Gastroesophageal sphincter (tissue), 4 donors: Measurements from ENCODE around the gene CASK. TPM values are rescaled to one million over a fixed set of nuclear protein-coding genes. Genes with fewer than 3 reads are reported as not detected.

ENCODE experiments used
- ATAC-seq: fragments of 150-250 bp; one replicate; pipeline ENCODE4 v1.9.1; 2016; ENCODE audit warnings: mild to moderate bottlenecking, moderate library complexity
- H3K27ac ChIP-seq, 4 donors: fragments of 200-600 bp; sonication (generic) in 3 of 4; 1 replicate in 3 of 4; 2 replicates in 1 of 4; pipeline ENCODE4 v1.5.1; 2016 to 2019
- H3K27me3 ChIP-seq: fragments of 200-600 bp; sonication (generic); one replicate; pipeline ENCODE4 v1.5.1; 2019
- H3K36me3 ChIP-seq, 2 donors: fragments of 200-600 bp; sonication (generic); one replicate each; pipeline ENCODE4 v1.5.1; 2019; ENCODE audit warnings: control low read depth in 1 of 2
- H3K4me1 ChIP-seq, 3 donors: fragments of 200-600 bp; sonication (generic); 1 replicate in 2 of 3; 2 replicates in 1 of 3; pipeline ENCODE4 v1.5.1; 2016 to 2019; ENCODE audit warnings: control low read depth in 2 of 3
- H3K4me3 ChIP-seq, 2 donors: fragments of 200-600 bp; sonication (generic); one replicate each; pipeline ENCODE4 v1.5.1; 2019; ENCODE audit warnings: mild to moderate bottlenecking in 1 of 2, moderate library complexity in 1 of 2
- H3K9me3 ChIP-seq, 3 donors: fragments of 200-600 bp; sonication (generic); one replicate each; pipeline ENCODE4 v1.5.1; 2017 to 2019; ENCODE audit warnings: control low read depth in 2 of 3
- CTCF ChIP-seq, 4 experiments: fragments of 200-600 bp in 2 of 4; fragments of 450-650 bp in 2 of 4; sonication (generic) in 1 of 4; IDR thresholded peaks; one replicate each; pipeline ENCODE4 v1.5.1; 2017 to 2019; ENCODE audit warnings: antibody characterized with exemption in 4 of 4, mild to moderate bottlenecking in 2 of 4, moderate library complexity in 2 of 4
- EP300 ChIP-seq: sonication (generic); formaldehyde crosslinking; IDR thresholded peaks from one replicate; pipeline ENCODE4 v1.6.1; 2017; ENCODE audit warnings: antibody characterized with exemption, mild to moderate bottlenecking
- POLR2A ChIP-seq, 2 donors: fragments of 450-650 bp; IDR thresholded peaks; one replicate each; pipeline ENCODE4 v1.6.1; 2017; ENCODE audit warnings: antibody characterized with exemption in 2 of 2, mild to moderate bottlenecking in 2 of 2, moderate library complexity in 1 of 2
- POLR2AphosphoS5 ChIP-seq: sonication (generic); formaldehyde crosslinking; IDR thresholded peaks from one replicate; pipeline ENCODE4 v1.6.1; 2017; ENCODE audit warnings: antibody characterized with exemption
- WGBS, 2 donors: methylation state at CpG; one replicate each; pipeline ENCODE4 v1.1.5; 2018; ENCODE audit warnings: low coverage in 1 of 2; 5-methylcytosine and 5-hydroxymethylcytosine counted together
- total RNA-seq, 4 donors: library from RNA; depleted of rRNA; stranded (reverse); fragments of >200 nt; gene quantifications; one replicate each; pipeline ENCODE4 v1.1.0, GENCODE V29; 2016

Gene CASK
- total RNA-seq, 4 donors from 2014 or later, result 22.6 to 55.0 (median 30.5) TPM

DNA sequence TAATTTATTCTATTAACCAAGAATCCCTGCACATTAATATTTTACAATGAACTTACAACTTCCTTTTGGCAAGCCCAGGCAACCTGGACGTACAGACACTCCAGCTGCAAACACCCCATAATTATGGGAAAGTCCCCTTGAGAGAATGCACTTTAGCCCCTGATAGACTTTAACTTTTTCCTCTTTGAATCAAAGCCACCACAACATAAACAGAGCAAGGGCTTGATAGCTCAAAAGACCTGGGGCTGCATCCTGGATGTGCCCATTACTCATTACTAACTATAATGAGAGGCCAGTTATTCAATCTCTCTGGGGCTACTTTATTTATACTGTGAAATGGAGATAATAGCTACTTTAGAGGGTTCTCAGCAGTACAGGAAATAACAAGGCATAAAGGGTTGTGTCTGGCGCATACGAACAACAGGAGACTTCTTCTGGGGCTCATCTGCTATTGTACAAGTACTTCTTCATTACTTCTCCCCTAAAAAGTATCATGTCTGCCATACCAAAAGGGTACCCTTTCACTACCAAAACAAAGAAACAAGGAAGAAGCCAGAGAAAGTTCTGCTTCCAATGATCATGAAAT, 54.9 kb downstream of the CASK start:
- no peaks in the 10 kb centered on the region for H3K36me3 ChIP-seq
- WGBS, 2 donors, result 50% methylated on average over 1 of the region's 3 CpGs; no CpG with 5 or more reads in 1 of the 2 donors
- H3K4me1 ChIP-seq, result no peaks in the 10 kb centered on the region
- H3K27me3 ChIP-seq, result no peaks in the 10 kb centered on the region
- H3K4me3 ChIP-seq, result no peak overlapping the region
- TF ChIP-seq POLR2AphosphoS5, result no peak
- TF ChIP-seq EP300, result no peak
- TF ChIP-seq CTCF (IDR thresholded peaks at IDR 0.05), result no peak
- no peak for TF ChIP-seq POLR2A (IDR thresholded peaks at IDR 0.05)
- no peak overlapping the region for H3K27ac ChIP-seq
- ATAC-seq, result no peak
- H3K9me3 ChIP-seq, result no peaks in the 10 kb centered on the region

- WGBS, 2 donors, result 64% methylated on average over 2 of the region's 2 CpGs; no CpG with 5 or more reads in 1 of the 2 donors
- H3K4me1 ChIP-seq, result no peaks in the 10 kb centered on the region
- H3K36me3 ChIP-seq, result no peaks in the 10 kb centered on the region
- H3K9me3 ChIP-seq, result no peaks in the 10 kb centered on the region
- H3K27ac ChIP-seq, result no peak overlapping the region
- ATAC-seq, result no peak
- no peaks in the 10 kb centered on the region for H3K27me3 ChIP-seq
- no peak overlapping the region for H3K4me3 ChIP-seq
- TF ChIP-seq POLR2AphosphoS5 (no peak), POLR2A (IDR thresholded peaks at IDR 0.05) (no peak), EP300 (no peak), CTCF (IDR thresholded peaks at IDR 0.05) (no peak)
Measured at GRCh38 chrX:41863343-41864203, 59.8 kb downstream of the CASK start.

DNA sequence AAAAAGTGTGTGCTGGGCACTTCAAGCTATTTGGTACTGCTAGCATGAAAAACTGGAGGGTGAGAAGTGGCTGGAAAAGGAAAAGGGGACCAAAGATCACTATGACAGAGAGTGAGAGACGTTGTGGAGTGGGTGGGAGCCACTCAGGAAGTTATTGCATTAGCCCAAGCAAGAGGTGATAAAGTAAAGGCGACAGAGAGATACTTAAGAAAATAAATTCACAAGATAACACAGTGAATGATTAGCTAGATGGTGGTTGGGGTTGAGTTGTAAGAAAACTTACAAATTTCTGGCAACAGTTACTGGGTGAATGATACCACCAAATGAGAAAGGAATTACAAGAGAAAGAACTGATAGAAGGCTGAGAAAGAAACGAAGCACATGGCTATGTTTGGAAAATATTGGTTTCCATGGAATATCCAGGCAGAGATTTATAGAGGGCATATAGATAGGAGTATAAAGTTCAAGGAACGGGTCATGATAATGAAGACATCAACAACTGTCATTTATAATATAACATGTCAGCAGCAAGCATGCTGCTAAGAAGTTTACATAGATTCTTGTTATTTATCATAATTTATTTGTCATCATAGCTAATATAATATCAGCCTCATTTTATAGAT, 60.7 kb downstream of the CASK start:
- 63 to 68% methylated on average over 4 of the region's 4 CpGs for WGBS, 2 donors
- TF ChIP-seq EP300 (no peak), POLR2A (IDR thresholded peaks at IDR 0.05) (no peak), POLR2AphosphoS5 (no peak), CTCF (IDR thresholded peaks at IDR 0.05) (no peak)
- Histone ChIP-seq H3K4me3 (no peak overlapping the region), H3K36me3 (no peaks in the 10 kb centered on the region), H3K4me1 (no peaks in the 10 kb centered on the region), H3K9me3 (no peaks in the 10 kb centered on the region), H3K27me3 (no peaks in the 10 kb centered on the region), H3K27ac (no peak overlapping the region)
- no peak for ATAC-seq

- TF ChIP-seq EP300 (no peak), POLR2AphosphoS5 (no peak), POLR2A (IDR thresholded peaks at IDR 0.05) (no peak), CTCF (IDR thresholded peaks at IDR 0.05) (no peak)
- Histone ChIP-seq H3K27me3 (no peaks in the 10 kb centered on the region), H3K4me1 (no peaks in the 10 kb centered on the region), H3K27ac (no peak overlapping the region), H3K9me3 (no peaks in the 10 kb centered on the region), H3K4me3 (no peak overlapping the region), H3K36me3 (no peaks in the 10 kb centered on the region)
- no peak for ATAC-seq
- 79 to 100% methylated on average over 1 of the region's 4 CpGs for WGBS, 2 donors
Measured at GRCh38 chrX:41858161-41858775, 65.1 kb downstream of the CASK start.
